Common myeloid progenitor, CD34-positive (primary cell): ENCODE data around the gene CISTR.

Experiments
- CTCF ChIA-PET: fragments of 350-600 bp; sonication (Branson Sonifier 250); formaldehyde crosslinking; loops from one replicate; lab custom pipeline; 2021; ENCODE audit warnings: antibody characterized with exemption; lab: Charles Lee
- POLR2A ChIA-PET: fragments of 350-600 bp; sonication (Branson Sonifier 250); formaldehyde crosslinking; loops from one replicate; lab custom pipeline; 2021; ENCODE audit warnings: antibody characterized with exemption; lab: Charles Lee
- DNase-seq, 3 donors: peaks; one replicate each; pipeline versions ENCODE4 v3.0.0 to v3.0.0-alpha.2; 2013
- H3K27ac ChIP-seq, 2 experiments: 1 replicate in 1 of 2; 2 replicates in 1 of 2; pipeline ENCODE4 v1.7.0; 2013; ENCODE audit warnings: inconsistent platforms in 2 of 2, low read length in 2 of 2, mild to moderate bottlenecking in 2 of 2, low read depth in 1 of 2, moderate library complexity in 1 of 2; ENCODE audit not compliant: severe bottlenecking in 2 of 2, insufficient read depth in 1 of 2, poor library complexity in 1 of 2
- H3K27me3 ChIP-seq, 5 experiments: replicated peaks in 2 of 5; 1 replicate in 3 of 5; 2 replicates in 2 of 5; pipeline versions ENCODE4 v1.6.1 to v1.7.0; 2013; ENCODE audit warnings: low read length in 4 of 5, mild to moderate bottlenecking in 2 of 5, moderate library complexity in 2 of 5, inconsistent platforms in 1 of 5; ENCODE audit not compliant: insufficient read depth in 5 of 5, control insufficient read depth in 4 of 5
- H3K36me3 ChIP-seq, 4 experiments: 1 replicate in 2 of 4; 2 replicates in 2 of 4; pipeline versions ENCODE4 v1.6.1 to v1.7.0; 2013; ENCODE audit warnings: low read length in 3 of 4, control low read depth in 1 of 4, mild to moderate bottlenecking in 1 of 4; ENCODE audit not compliant: control insufficient read depth in 4 of 4, insufficient read depth in 4 of 4
- H3K4me1 ChIP-seq, 4 experiments: 1 replicate in 3 of 4; 2 replicates in 1 of 4; pipeline versions ENCODE4 v1.6.1 to v1.7.1; 2013; ENCODE audit warnings: low read length in 3 of 4, mild to moderate bottlenecking in 3 of 4, control low read depth in 1 of 4, inconsistent platforms in 1 of 4, moderate library complexity in 1 of 4; ENCODE audit not compliant: control insufficient read depth in 4 of 4, insufficient read depth in 4 of 4; ENCODE audit errors: control extremely low read depth in 1 of 4
- H3K4me3 ChIP-seq, 7 experiments: 1 replicate in 4 of 7; 2 replicates in 3 of 7; pipeline versions ENCODE4 v1.5.1 to v1.7.0; 2013; ENCODE audit warnings: mild to moderate bottlenecking in 7 of 7, low read length in 6 of 7, moderate library complexity in 6 of 7, inconsistent platforms in 2 of 7, low read depth in 2 of 7, control low read depth in 1 of 7; ENCODE audit not compliant: insufficient read depth in 4 of 7, control insufficient read depth in 1 of 7; ENCODE audit errors: extremely low read depth in 1 of 7
- H3K9me3 ChIP-seq, 5 experiments: 1 replicate in 4 of 5; 2 replicates in 1 of 5; pipeline versions ENCODE4 v1.6.1 to v1.7.1; 2013; ENCODE audit warnings: low read length in 4 of 5, mild to moderate bottlenecking in 2 of 5, inconsistent platforms in 1 of 5, low read depth in 1 of 5, moderate library complexity in 1 of 5; ENCODE audit not compliant: control insufficient read depth in 4 of 5, insufficient read depth in 2 of 5; ENCODE audit errors: control extremely low read depth in 1 of 5
- WGBS: methylation state at CpG from one replicate; pipeline ENCODE4 v1.1.5; 2013; ENCODE audit not compliant: insufficient coverage; 5-methylcytosine and 5-hydroxymethylcytosine counted together

The CISTR gene

DNA sequence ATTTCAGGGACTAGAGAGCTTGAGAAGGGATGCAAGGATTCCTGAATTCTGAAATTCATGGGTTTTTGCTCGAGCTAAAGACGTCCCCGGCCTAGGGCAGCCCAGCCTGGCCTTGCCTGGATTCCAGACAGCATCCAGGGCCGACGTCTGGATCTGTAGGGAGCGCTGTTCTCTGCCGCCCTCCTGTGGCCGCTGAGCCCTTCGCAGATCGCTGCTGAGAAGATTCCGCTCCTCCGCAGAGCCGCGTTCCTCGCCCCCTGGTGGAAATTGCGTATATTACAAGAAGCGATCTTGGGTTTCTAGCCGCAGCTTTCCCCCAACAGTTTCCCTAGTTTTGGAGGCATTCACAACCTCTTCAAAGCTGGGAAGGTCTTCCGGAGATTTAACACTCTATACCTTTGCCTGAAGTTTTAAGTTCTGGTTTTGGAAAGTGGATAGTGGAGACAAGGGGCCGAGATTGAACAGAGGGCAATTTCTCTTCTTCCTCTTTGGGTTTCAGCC lies 5.1 kb downstream of the CISTR start:
- no peaks in the 10 kb centered on the region for H3K9me3 ChIP-seq
- H3K4me1 ChIP-seq, result peaks cover 0 to 25% (median 21%) of the 10 kb centered on the region in 4 experiments
- WGBS, result 0% methylated on average over 19 of the region's 20 CpGs
- CTCF ChIA-PET, result interaction anchor here (0.7 to 10.1 kb wide), 25 partner anchors 12 to 239 kb away, joined by 3 to 184 read pairs (median 5); partner anchors contain the start of genes ATP5MC2 and CALCOCO1
- no peak overlapping the region for H3K27ac ChIP-seq
- no peaks in the 10 kb centered on the region for H3K36me3 ChIP-seq
- H3K4me3 ChIP-seq, result no peak overlapping the region
- peaks cover 16 to 95% (median 41%) of the 10 kb centered on the region in 5 experiments for H3K27me3 ChIP-seq
- POLR2A ChIA-PET, result interaction anchor here (0.6 to 1.5 kb wide), 3 partner anchors 47 to 1521 kb away, joined by 3 to 4 read pairs (median 3); no protein-coding TSS in a partner anchor
- DNase-seq, result peak; percentile 84 to 92 (median 87)

DNA sequence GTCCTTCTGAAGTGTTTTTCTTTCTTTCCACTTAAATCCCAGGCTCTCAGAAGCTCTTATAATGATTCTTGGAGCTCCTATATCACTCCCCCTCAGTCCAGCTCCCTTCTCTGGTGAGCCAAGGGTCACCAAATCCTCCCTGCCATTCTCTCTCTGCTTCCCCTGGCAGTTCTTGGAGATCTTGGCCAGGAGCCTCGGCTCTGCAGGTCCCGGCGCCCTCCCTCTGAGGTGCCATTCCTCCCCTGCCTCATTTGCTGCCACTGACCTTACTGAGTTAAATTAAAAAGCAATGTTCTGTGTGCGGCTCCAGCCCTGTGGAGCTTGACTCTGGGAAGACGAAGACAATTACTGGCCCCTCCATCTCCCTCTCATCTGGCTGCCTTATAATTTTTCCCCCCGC lies 7.0 kb downstream of the CISTR start:
- CTCF ChIA-PET, result interaction anchor here (0.5 to 10.1 kb wide), 15 partner anchors 10 to 588 kb away, joined by 3 to 184 read pairs (median 19); partner anchors contain the start of genes ATP5MC2 and CALCOCO1
- Histone ChIP-seq H3K27me3 (peaks cover 16 to 93% (median 40%) of the 10 kb centered on the region in 5 experiments), H3K36me3 (no peaks in the 10 kb centered on the region), H3K9me3 (no peaks in the 10 kb centered on the region), H3K27ac (no peak overlapping the region), H3K4me3 (no peak overlapping the region), H3K4me1 (peaks cover 0 to 12% (median 9%) of the 10 kb centered on the region in 4 experiments)
- DNase-seq, result no peak
- WGBS, result 72% methylated on average over 5 of the region's 6 CpGs
- POLR2A ChIA-PET, result no interaction called here

DNA sequence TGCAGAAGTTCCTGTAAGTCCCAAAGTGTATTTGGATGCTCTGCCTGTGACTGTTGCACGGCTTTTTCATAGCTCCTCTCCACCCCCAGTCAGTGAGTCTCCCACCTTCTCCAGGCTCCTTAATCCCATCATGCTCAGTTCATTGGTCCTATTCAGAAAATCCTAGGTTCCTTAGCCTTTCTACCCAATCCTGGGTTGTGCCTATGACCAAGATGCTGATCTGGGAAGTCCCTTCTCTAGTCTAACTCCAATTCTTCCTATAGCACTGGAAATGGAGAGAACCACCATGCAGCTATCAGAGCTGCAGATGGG lies 7.7 kb downstream of the CISTR start:
- POLR2A ChIA-PET, result interaction anchor here (1.0 kb wide), 1 partner anchor 13 kb away, joined by 3 read pairs; no protein-coding TSS in a partner anchor
- H3K27ac ChIP-seq, result no peak overlapping the region
- H3K36me3 ChIP-seq, result no peaks in the 10 kb centered on the region
- DNase-seq, result no peak
- peaks cover 16 to 93% (median 44%) of the 10 kb centered on the region in 5 experiments for H3K27me3 ChIP-seq
- 83% methylated on average over 1 of the region's 1 CpG for WGBS
- H3K4me1 ChIP-seq, result peaks cover 0 to 18% (median 12%) of the 10 kb centered on the region in 4 experiments
- no peak overlapping the region for H3K4me3 ChIP-seq
- CTCF ChIA-PET, result interaction anchor here (0.9 to 10.1 kb wide), 15 partner anchors 10 to 235 kb away, joined by 3 to 184 read pairs (median 9); partner anchors contain the start of genes ATP5MC2 and CALCOCO1
- H3K9me3 ChIP-seq, result no peaks in the 10 kb centered on the region

DNA sequence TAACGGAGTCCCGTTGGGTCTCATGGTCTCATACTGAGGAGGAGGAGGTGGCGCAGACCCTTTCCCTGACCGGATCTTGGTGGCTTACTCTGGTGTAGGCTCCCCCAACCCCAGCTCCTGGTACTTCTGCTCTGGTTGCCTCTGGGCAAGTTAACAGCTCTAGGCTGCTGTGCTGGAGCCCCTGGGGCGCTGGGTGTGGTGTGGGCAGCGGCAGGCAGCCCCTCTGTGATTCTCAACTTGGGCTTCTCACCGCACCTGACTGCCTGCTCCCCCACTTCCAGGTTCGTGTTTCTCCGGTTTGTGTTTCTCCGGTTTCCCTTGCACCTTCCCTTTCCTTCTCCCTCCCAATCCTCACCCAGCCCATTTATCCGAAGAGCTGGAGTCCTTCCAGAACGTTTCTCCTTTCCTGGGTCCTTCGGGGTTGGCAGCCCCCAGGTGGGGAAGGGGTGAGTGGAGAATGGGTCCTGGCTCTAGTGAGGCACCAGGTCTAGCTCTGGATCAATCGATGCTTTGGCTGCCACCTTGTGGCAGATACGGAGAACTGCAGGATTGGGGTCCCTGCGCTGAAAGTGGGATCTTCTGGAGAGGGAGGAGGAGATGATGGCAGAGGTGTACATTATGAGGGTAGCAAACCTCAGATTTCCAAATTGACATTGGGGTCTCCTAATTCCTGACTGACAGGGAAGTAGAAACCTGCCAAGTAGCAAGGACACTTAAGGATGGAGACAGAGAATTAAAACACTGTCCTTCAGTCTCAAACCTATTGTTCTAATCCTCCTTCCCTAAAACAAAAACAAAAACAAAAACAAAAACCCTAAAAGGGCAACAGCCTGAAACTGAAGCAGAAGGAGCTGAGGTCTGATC lies 8.3 kb downstream of the CISTR start:
- Histone ChIP-seq H3K9me3 (no peaks in the 10 kb centered on the region), H3K27ac (no peak overlapping the region), H3K27me3 (peaks cover 16 to 93% (median 42%) of the 10 kb centered on the region in 5 experiments), H3K4me1 (peaks cover 0 to 23% (median 15%) of the 10 kb centered on the region in 4 experiments), H3K36me3 (no peaks in the 10 kb centered on the region), H3K4me3 (peak overlapping the region in 6 of 7 experiments; percentile 1 to 66 (median 43))
- WGBS, result 12% methylated on average over 12 of the region's 16 CpGs
- ChIA-PET POLR2A (interaction anchor here (1.0 kb wide), 1 partner anchor 13 kb away, joined by 3 read pairs; no protein-coding TSS in a partner anchor), CTCF (interaction anchor here (0.9 to 10.1 kb wide), 15 partner anchors 9 to 235 kb away, joined by 3 to 184 read pairs (median 9); partner anchors contain the start of genes ATP5MC2 and CALCOCO1)
- peak; percentile 56 to 73 (median 67) for DNase-seq

DNA sequence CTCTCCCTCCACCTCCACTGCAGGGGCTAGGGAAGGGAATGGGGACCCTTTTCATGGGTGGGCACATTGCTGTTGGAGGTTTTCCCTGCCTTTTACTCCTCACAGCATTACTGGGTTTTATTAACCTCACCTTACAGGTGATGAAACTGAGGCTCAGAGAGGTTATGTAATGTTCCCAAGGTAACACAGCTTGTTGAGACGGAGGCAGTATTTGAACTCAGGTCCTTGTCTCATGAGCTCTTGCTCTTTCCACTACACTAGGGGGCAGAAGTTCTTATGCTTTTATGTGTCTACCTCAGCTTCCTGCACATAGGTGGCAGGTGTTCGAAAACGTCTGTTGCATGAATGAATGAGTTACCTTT lies 11.7 kb downstream of the CISTR start:
- POLR2A ChIA-PET, result no interaction called here

DNA sequence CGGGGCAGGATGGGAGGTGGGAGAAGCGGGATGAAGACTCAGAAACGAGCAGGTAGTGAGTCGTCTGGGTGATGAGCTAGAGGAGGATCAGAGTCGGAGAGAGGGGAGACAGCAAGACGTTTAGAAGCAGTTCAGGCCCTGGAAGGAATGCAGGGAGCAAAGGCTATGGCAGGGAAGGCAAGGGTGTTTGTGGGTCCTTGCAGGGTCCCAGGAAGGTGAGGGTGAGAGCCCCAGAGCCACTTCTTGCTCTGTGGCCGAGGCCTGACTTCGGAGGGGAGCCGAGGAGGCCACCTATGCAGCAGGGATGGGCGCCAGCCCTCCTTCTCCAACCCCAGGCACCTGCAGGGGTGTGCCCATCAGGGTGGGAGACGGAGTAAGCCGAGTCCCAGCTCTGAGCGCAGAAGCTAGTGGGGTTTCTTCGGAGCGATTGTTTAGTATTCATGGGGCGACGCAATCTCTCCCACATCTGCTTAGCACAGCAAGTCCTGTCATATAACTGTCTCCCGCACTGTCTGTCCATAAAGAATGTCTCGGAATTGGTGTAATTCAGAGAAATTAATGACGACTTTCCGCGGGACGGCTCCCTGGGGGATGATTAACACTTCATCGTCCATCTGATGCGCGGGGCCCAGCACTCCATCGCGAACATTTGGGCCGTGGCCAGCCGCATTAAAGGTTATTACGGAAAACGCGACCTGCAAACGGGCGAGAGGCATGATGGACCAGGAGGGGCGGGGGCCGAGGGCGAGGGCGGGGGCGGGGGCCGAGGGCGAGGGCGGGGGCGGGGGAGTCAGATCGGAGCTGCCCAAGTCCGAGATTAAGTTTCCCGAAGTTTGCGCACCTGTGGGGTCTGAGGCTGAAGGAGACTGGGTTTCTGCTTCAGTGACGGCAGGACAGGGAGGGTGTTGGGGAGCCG lies 12.3 kb downstream of the CISTR start:
- H3K9me3 ChIP-seq, result no peaks in the 10 kb centered on the region
- H3K4me3 ChIP-seq, result peak overlapping the region in 3 of 7 experiments; percentile 2 to 50 (median 40)
- no peaks in the 10 kb centered on the region for H3K36me3 ChIP-seq
- H3K27me3 ChIP-seq, result peaks cover 16 to 94% (median 32%) of the 10 kb centered on the region in 5 experiments
- H3K4me1 ChIP-seq, result peaks cover 0 to 25% (median 14%) of the 10 kb centered on the region in 4 experiments
- H3K27ac ChIP-seq, result no peak overlapping the region
- POLR2A ChIA-PET, result no interaction called here
- CTCF ChIA-PET, result interaction anchor here (1.1 to 10.2 kb wide), 5 partner anchors 5 to 451 kb away, joined by 3 to 184 read pairs (median 8); no protein-coding TSS in a partner anchor
- DNase-seq, result no peak
- 3% methylated on average over 22 of the region's 50 CpGs for WGBS

More for the DNA sequence above, 11.7 kb downstream of the CISTR start:
- WGBS, result 73% methylated on average over 2 of the region's 3 CpGs
- no peak for DNase-seq
- Histone ChIP-seq H3K27me3 (peaks cover 16 to 94% (median 35%) of the 10 kb centered on the region in 5 experiments), H3K36me3 (no peaks in the 10 kb centered on the region), H3K27ac (no peak overlapping the region), H3K4me3 (peak overlapping the region in 1 of 7 experiments; percentile 38), H3K9me3 (no peaks in the 10 kb centered on the region), H3K4me1 (peaks cover 0 to 25% (median 14%) of the 10 kb centered on the region in 4 experiments)
- CTCF ChIA-PET, result interaction anchor here (2.7 to 10.1 kb wide), 2 partner anchors 34 to 40 kb away, joined by 8 to 184 read pairs; no protein-coding TSS in a partner anchor
